SK-N-SH (cell line): Measurements from ENCODE around the gene CACNA2D3. TPM values are rescaled to one million over a fixed set of nuclear protein-coding genes. Genes with fewer than 3 reads are reported as not detected.

Source experiments
- CTCF ChIA-PET: fragments of 300-600, 350-600 bp; formaldehyde crosslinking; extraction: SDS; loops from one replicate; lab custom pipeline; 2021; lab: Yijun Ruan, JAX
- POLR2A ChIA-PET: fragments of 350-600 bp; sonication (Branson Sonifier 250); formaldehyde crosslinking; extraction: SDS; loops from one replicate; lab custom pipeline; 2020; ENCODE audit warnings: antibody characterized with exemption, inconsistent platforms; lab: Yijun Ruan, JAX
- DNase-seq: peaks from one replicate; pipeline ENCODE4 v3.0.0; 2012
- H2AFZ ChIP-seq: fragments of 200-600 bp; sonication (generic); 2 replicates; pipeline ENCODE4 v1.8.1; 2016; ENCODE audit warnings: antibody characterized with exemption, mild to moderate bottlenecking, low read depth
- H3F3A ChIP-seq: fragments of 200-600 bp; sonication (generic); replicated peaks from 2 replicates; pipeline ENCODE3; 2016; ENCODE audit warnings: antibody characterized with exemption, mild to moderate bottlenecking; ENCODE audit not compliant: insufficient read depth
- H3K27ac ChIP-seq, 2 experiments: fragments of 200-500 bp in 1 of 2; fragments of 200-600 bp in 1 of 2; sonication (Bioruptor generic) in 1 of 2; sonication (generic), shearing (Covaris generic) in 1 of 2; 2 replicates each; pipeline versions ENCODE4 v1.5.1 to v1.6.1; 2014 to 2016; ENCODE audit warnings: low read depth in 2 of 2, inconsistent platforms in 1 of 2, low read length in 1 of 2, mild to moderate bottlenecking in 1 of 2, mixed read lengths in 1 of 2
- H3K27me3 ChIP-seq: fragments of 200-600 bp; sonication (generic), shearing (Covaris generic); 2 replicates; pipeline ENCODE4 v1.6.1; 2016; ENCODE audit warnings: mixed run types; ENCODE audit not compliant: insufficient read depth
- H3K36me3 ChIP-seq, 2 experiments: fragments of 200-500 bp in 1 of 2; fragments of 200-600 bp in 1 of 2; sonication (Bioruptor generic) in 1 of 2; sonication (generic) in 1 of 2; replicated peaks in 1 of 2; 2 replicates each; pipeline versions ENCODE3 to v1.5.1; 2014 to 2016; ENCODE audit warnings: low read length in 1 of 2, mild to moderate bottlenecking in 1 of 2; ENCODE audit not compliant: insufficient read depth in 2 of 2, control insufficient read depth in 1 of 2
- H3K4me1 ChIP-seq, 2 experiments: fragments of 200-500 bp in 1 of 2; fragments of 200-600 bp in 1 of 2; sonication (Bioruptor generic) in 1 of 2; sonication (generic), shearing (Covaris generic) in 1 of 2; 2 replicates each; pipeline versions ENCODE4 v1.5.1 to v1.6.1; 2014 to 2016; ENCODE audit warnings: low read depth in 1 of 2, low read length in 1 of 2, mixed run types in 1 of 2; ENCODE audit not compliant: insufficient read depth in 2 of 2, control insufficient read depth in 1 of 2
- H3K4me2 ChIP-seq: fragments of 200-600 bp; sonication (generic), shearing (Covaris generic); 2 replicates; pipeline ENCODE4 v1.6.1; 2017; ENCODE audit warnings: mixed run types
- H3K4me3 ChIP-seq, 2 experiments: fragments of 200-500 bp in 1 of 2; fragments of 200-600 bp in 1 of 2; sonication (Bioruptor generic) in 1 of 2; sonication (generic), shearing (Covaris generic) in 1 of 2; 2 replicates each; pipeline versions ENCODE4 v1.5.1 to v1.8.1; 2014 to 2016; ENCODE audit warnings: low read depth in 2 of 2, inconsistent platforms in 1 of 2, low read length in 1 of 2, mild to moderate bottlenecking in 1 of 2, mixed read lengths in 1 of 2, moderate library complexity in 1 of 2
- H3K79me2 ChIP-seq: fragments of 200-600 bp; sonication (generic); 2 replicates; pipeline ENCODE4 v1.8.1; 2017; ENCODE audit warnings: mild to moderate bottlenecking; ENCODE audit not compliant: insufficient read depth
- H3K9ac ChIP-seq: fragments of 200-600 bp; sonication (generic); 2 replicates; pipeline ENCODE4 v1.6.1; 2017; ENCODE audit warnings: mixed run types
- H3K9me2 ChIP-seq: fragments of 200-600 bp; sonication (generic); 2 replicates; pipeline ENCODE4 v1.6.1; 2017; ENCODE audit warnings: mixed run types
- H3K9me3 ChIP-seq: fragments of 200-600 bp; sonication (generic); 2 replicates; pipeline ENCODE4 v1.6.1; 2017; ENCODE audit warnings: mixed run types, mild to moderate bottlenecking, moderate library complexity
- H4K20me1 ChIP-seq: fragments of 200-600 bp; sonication (generic); 2 replicates; pipeline ENCODE4 v1.6.1; 2017; ENCODE audit warnings: mild to moderate bottlenecking, mixed run types; ENCODE audit not compliant: insufficient read depth
- FOXJ3 ChIP-seq: sonication (generic); formaldehyde crosslinking; IDR thresholded peaks from 2 replicates; pipeline ENCODE4 v1.5.1; 2020; ENCODE audit warnings: mild to moderate bottlenecking, missing genetic modification reagents
- FOXM1 ChIP-seq: IDR thresholded peaks from 2 replicates; pipeline ENCODE4 v1.4.0; 2012; ENCODE audit warnings: low read depth, mild to moderate bottlenecking
- GATA2 ChIP-seq: sonication (generic); formaldehyde crosslinking; IDR thresholded peaks from 2 replicates; pipeline ENCODE4 v1.5.0; 2020; ENCODE audit warnings: mild to moderate bottlenecking, missing genetic modification reagents
- JUND ChIP-seq: IDR thresholded peaks from 2 replicates; pipeline ENCODE4 v1.4.0; 2012
- RAD21 ChIP-seq: IDR thresholded peaks from 2 replicates; pipeline ENCODE4 v1.6.1; 2012; ENCODE audit warnings: mild to moderate bottlenecking, low read length
- REST ChIP-seq: IDR thresholded peaks from 2 replicates; pipeline ENCODE4 v1.6.1; 2012; ENCODE audit warnings: mild to moderate bottlenecking, low read depth, low read length, moderate library complexity
- RFX5 ChIP-seq: IDR thresholded peaks from 2 replicates; pipeline ENCODE4 v1.6.1; 2012; ENCODE audit warnings: mild to moderate bottlenecking, improper control_type of control experiment, low read length
- SIN3A ChIP-seq: IDR thresholded peaks from 2 replicates; pipeline ENCODE4 v1.6.1; 2012; ENCODE audit warnings: low read depth, mild to moderate bottlenecking, low read length, moderate library complexity, borderline replicate concordance
- USF1 ChIP-seq: IDR thresholded peaks from 2 replicates; pipeline ENCODE4 v1.4.0; 2012; ENCODE audit warnings: low read depth, borderline replicate concordance
- YY1 ChIP-seq: IDR thresholded peaks from 2 replicates; pipeline ENCODE4 v1.4.0; 2012; ENCODE audit warnings: low read depth, mild to moderate bottlenecking
- WGBS: methylation state at CpG from one replicate; pipeline ENCODE4 v1.1.6; 2017; ENCODE audit warnings: low lambda C conversion rate; 5-methylcytosine and 5-hydroxymethylcytosine counted together
- polyA plus RNA-seq, 3 experiments: library from polyadenylated mRNA; depleted of rRNA; stranded (reverse); fragments of >200 nt; gene quantifications; 2 replicates each; pipeline ENCODE4 v1.2.3, GENCODE V29; 2012
- TF ChIP-seq, protein P1 (sequence below): fragments of 200-600 bp; sonication (generic); IDR thresholded peaks from 2 replicates; pipeline ENCODE4 v1.6.1; 2017; ENCODE audit warnings: antibody characterized with exemption, mild to moderate bottlenecking, moderate library complexity

Gene CACNA2D3
- polyA plus RNA-seq, 1 of the 3 experiments (the other 2 are of a cell fraction): 0.15 TPM

- Histone ChIP-seq H3K27ac (no peak overlapping the region), H2AFZ (no peak overlapping the region), H4K20me1 (no peaks in the 10 kb centered on the region), H3K27me3 (no peaks in the 10 kb centered on the region), H3F3A (no peaks in the 10 kb centered on the region), H3K4me2 (no peak overlapping the region), H3K9ac (no peak overlapping the region), H3K9me2 (no peaks in the 10 kb centered on the region), H3K9me3 (no peaks in the 10 kb centered on the region), H3K4me1 (no peaks in the 10 kb centered on the region), H3K4me3 (no peak overlapping the region), H3K36me3 (no peaks in the 10 kb centered on the region), H3K79me2 (no peaks in the 10 kb centered on the region)
- no peak for TF ChIP-seq REST
- DNase-seq: no peak
- WGBS: 43% methylated on average over 4 of the region's 4 CpGs
- CTCF ChIA-PET: no interaction called here
- POLR2A ChIA-PET: no interaction called here
Measured at GRCh38 chr3:54232618-54233017, 110.3 kb downstream of the CACNA2D3 start.

GRCh38 chr3:54235998-54236397 is 113.6 kb downstream of the CACNA2D3 start:
- WGBS: 54% methylated on average over 4 of the region's 4 CpGs
- POLR2A ChIA-PET: no interaction called here
- H2AFZ ChIP-seq: no peak overlapping the region

More at GRCh38 chr3:54235998-54236397, 113.6 kb downstream of the CACNA2D3 start:
- DNase-seq: no peak
- H3K9ac ChIP-seq: no peak overlapping the region
- no peak overlapping the region for H3K27ac ChIP-seq
- H3K4me2 ChIP-seq: no peak overlapping the region
- CTCF ChIA-PET: no interaction called here
- no peak for TF ChIP-seq YY1
- no peak for TF ChIP-seq FOXJ3 (CRISPR knock-in tag)
- no peak for TF ChIP-seq RFX5
- TF ChIP-seq USF1: no peak
- TF ChIP-seq GATA2 (CRISPR knock-in tag): no peak
- no peak for TF ChIP-seq JUND
- no peak for TF ChIP-seq SIN3A
- no peak for TF ChIP-seq RAD21
- TF ChIP-seq, protein P1, sequence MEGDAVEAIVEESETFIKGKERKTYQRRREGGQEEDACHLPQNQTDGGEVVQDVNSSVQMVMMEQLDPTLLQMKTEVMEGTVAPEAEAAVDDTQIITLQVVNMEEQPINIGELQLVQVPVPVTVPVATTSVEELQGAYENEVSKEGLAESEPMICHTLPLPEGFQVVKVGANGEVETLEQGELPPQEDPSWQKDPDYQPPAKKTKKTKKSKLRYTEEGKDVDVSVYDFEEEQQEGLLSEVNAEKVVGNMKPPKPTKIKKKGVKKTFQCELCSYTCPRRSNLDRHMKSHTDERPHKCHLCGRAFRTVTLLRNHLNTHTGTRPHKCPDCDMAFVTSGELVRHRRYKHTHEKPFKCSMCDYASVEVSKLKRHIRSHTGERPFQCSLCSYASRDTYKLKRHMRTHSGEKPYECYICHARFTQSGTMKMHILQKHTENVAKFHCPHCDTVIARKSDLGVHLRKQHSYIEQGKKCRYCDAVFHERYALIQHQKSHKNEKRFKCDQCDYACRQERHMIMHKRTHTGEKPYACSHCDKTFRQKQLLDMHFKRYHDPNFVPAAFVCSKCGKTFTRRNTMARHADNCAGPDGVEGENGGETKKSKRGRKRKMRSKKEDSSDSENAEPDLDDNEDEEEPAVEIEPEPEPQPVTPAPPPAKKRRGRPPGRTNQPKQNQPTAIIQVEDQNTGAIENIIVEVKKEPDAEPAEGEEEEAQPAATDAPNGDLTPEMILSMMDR: no peak
- no peak for TF ChIP-seq FOXM1
- no peaks in the 10 kb centered on the region for H3K36me3 ChIP-seq
- no peaks in the 10 kb centered on the region for H3K79me2 ChIP-seq
- no peaks in the 10 kb centered on the region for H3K9me3 ChIP-seq
- H3K27me3 ChIP-seq: no peaks in the 10 kb centered on the region
- H3K9me2 ChIP-seq: no peaks in the 10 kb centered on the region
- H3K4me1 ChIP-seq: no peaks in the 10 kb centered on the region
- no peaks in the 10 kb centered on the region for H4K20me1 ChIP-seq
- no peaks in the 10 kb centered on the region for H3F3A ChIP-seq
- H3K4me3 ChIP-seq: no peak overlapping the region
